Activated gamma-delta T cell treated with Interleukin-2 at 50 U/mL for 16 hours (primary cell): ENCODE data around the gene HCFC1.

ENCODE experiments used
- DNase-seq: peaks from one replicate; pipeline ENCODE4 v3.0.0-alpha.2; 2020

Gene HCFC1

GRCh38 chrX:153900831-153901752 is 70.5 kb downstream of the HCFC1 start:
- DNase-seq = peak; percentile 53

GRCh38 chrX:153897899-153898298 is 73.7 kb downstream of the HCFC1 start:
- no peak for DNase-seq
